ENCODE measurements around the gene GNG7.
"Not testable (repeated sequence)": the region's sequence is repeated elsewhere in the genome, so short reads cannot be mapped to it uniquely, and the experiment has no call there.

The GNG7 gene

DNA sequence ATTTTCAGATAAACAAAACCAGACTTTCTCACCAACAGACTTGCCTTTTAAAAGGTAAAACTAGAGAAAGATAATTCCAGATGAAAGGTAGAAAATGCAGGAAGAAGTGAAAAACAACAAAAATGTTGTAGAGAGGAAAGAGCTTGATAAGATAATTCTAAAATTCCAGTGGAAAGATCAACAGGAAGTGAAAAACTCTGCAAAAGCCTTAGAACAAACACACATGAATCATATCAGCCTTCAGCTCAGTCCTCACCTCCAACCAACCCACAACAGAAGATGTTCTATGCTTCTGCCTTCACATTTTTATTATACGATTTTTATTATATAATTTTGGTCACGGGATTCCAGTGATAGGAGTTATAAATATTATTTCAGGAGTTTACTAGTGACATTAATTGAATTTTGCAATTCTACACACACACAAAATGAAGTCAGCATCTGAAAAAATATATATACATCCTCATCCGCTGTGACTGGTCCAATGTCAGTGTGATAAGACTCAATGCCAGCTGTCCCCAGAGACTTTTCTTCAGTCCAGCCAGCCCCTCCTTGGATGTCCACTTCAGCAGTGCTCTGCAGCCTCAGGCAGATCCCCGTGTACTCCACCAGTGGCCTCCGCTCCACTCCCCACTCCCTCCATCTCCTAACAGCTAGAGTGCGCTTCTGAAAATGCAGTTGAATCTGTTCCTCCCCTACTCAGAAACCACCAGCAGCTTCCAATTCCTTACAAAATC lies 168.6 kb downstream of the GNG7 start:
- no peak for TF ChIP-seq JUND (IDR thresholded peaks at IDR 0.05; ENCODE audit: low read depth)
- in situ Hi-C loops (cut with HindIII; ENCODE audit: low pct_unique_long_range_greater_than_20kb, low sequenced_read_pairs) = no loop called here
- DNase-seq (ENCODE audit: low read depth in 1 of 2, low spot score in 1 of 2) = no peak

DNA sequence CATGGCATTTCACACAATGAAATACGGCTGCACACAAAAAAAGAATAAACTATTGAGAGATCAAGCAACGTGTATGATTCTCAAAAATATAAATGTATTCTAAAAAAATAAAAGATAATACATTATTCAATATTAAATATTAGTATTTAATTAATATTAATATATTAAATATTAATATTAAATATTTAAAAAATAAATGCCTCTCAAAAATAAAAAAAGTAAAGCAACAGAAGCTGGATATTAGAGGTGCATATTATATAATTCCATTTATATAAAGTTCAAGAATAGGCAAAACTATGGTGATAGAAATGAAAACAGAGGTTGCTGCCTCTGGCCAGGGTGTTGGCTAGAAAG lies 169.4 kb downstream of the GNG7 start:
- DNase-seq (ENCODE audit: low read depth in 1 of 2, low spot score in 1 of 2) = no peak
- TF ChIP-seq JUND (IDR thresholded peaks at IDR 0.05; ENCODE audit: low read depth) = no peak
- in situ Hi-C loops (cut with HindIII; ENCODE audit: low pct_unique_long_range_greater_than_20kb, low sequenced_read_pairs) = no loop called here

DNA sequence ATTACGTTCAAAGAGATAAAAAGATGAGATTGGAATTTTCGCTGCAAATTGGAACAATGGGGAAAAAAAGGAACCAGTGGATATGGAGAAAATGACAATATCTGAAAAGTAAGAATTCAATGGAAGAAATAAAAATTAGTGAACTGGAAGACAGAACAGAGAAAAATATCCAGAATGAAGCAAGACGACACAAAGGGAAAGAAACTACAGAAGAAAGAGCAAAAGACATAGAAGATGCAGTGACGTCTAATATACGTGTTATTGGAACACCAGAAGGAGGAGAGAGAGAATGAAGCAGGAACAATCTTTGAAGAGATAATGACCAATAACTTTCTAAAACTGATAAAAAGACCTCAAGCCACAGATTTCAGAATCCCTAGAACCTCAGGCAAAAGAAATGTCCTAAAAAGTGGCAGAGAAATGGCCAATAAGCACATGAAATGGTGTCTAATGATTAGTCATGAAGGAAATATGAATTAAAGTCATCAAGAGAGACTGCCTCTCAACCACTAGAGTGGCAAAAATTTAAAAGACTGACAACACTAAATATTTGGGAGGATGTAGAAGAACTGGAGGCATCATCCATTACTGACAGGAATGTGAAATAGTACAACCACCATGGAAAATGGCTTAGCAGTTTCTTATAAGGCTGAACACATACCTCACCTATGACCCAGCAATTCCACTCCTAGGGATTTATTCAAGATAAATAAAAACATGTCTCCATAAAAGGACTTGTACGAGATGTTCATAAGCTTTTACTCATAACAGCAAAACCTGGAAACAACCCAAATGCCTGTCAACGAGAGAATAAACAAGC lies 170.0 kb downstream of the GNG7 start:
- DNase-seq (ENCODE audit: low read depth in 1 of 2, low spot score in 1 of 2) = peak in 1 of 2 experiments; percentile 54
- TF ChIP-seq JUND (IDR thresholded peaks at IDR 0.05; ENCODE audit: low read depth) = no peak
- in situ Hi-C loops (cut with HindIII; ENCODE audit: low pct_unique_long_range_greater_than_20kb, low sequenced_read_pairs) = no loop called here

DNA sequence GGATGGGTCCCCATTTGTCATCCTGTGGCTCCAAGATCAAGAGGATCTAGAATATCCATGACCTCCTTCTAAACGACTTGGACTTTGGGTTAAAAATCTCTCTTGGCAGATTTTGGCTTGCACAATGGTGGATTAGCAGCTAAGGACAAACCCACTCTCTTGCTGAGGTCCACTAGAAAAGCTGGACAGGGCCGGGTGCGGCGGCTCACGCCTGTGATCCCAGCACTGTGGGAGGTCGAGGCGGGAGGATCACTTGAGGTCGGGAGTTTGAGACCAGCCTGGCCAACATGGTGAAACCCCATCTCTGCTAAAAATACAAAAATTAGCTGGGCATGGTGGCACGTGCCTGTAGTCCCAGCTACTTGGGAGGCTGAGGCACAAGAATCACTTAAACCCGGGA lies 172.6 kb downstream of the GNG7 start:
- in situ Hi-C loops (cut with HindIII; ENCODE audit: low pct_unique_long_range_greater_than_20kb, low sequenced_read_pairs); DNase-seq (ENCODE audit: low read depth in 1 of 2, low spot score in 1 of 2): not testable (repeated sequence)

DNA sequence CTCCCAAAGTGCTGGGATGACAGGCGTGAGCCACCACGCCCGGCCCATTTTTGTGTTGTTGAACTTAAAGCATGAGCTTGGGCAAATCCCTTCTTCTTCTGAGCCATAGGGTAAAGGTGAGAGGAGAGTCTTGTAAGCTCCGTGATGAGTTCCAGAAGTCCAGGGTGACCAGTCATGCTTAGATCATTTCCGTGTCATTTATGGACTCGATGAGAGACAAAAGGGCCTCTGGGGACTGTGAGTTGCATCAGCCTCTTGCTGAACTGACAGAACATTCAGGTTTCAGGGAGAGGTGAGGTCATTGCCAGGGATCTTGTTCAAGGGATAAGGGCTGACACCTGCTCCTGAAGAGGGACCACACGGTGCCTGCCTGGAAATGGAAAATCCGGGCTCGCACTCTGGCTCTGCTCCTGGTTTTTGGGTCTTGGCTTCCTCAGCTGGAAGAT lies 173.0 kb downstream of the GNG7 start:
- peak in 1 of 2 experiments; percentile 92 for DNase-seq (ENCODE audit: low read depth in 1 of 2, low spot score in 1 of 2)
- in situ Hi-C loops (cut with HindIII; ENCODE audit: low pct_unique_long_range_greater_than_20kb, low sequenced_read_pairs) = no loop called here

DNA sequence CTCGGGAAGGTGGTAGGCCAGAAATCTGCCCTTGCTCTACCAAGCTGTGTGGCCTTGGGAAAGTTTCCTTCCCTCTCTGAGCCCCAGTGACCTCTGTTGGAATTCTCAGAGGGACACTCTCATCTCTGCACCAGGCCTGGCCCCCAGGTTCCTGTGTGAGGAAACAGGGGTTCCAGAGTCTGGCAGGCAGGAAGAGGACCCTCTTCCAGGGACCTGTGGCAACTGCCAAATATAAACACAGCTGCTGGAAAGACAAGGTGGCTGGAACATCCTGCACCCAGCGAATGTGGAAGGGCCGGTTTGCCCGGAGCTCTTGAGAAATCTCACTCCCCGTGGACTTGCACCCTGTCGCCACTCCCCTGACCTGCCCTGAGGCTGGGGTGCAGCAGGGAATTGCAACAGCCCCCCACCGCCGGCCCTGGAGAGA lies 173.8 kb downstream of the GNG7 start:
- in situ Hi-C loops (cut with HindIII; ENCODE audit: low pct_unique_long_range_greater_than_20kb, low sequenced_read_pairs) = no loop called here
- peak; percentile 46 to 92 for DNase-seq (ENCODE audit: low read depth in 1 of 2, low spot score in 1 of 2)
- no peak for TF ChIP-seq JUND (IDR thresholded peaks at IDR 0.05; ENCODE audit: low read depth)

More for the DNA sequence above, 173.0 kb downstream of the GNG7 start:
- no peak for TF ChIP-seq JUND (IDR thresholded peaks at IDR 0.05; ENCODE audit: low read depth)

DNA sequence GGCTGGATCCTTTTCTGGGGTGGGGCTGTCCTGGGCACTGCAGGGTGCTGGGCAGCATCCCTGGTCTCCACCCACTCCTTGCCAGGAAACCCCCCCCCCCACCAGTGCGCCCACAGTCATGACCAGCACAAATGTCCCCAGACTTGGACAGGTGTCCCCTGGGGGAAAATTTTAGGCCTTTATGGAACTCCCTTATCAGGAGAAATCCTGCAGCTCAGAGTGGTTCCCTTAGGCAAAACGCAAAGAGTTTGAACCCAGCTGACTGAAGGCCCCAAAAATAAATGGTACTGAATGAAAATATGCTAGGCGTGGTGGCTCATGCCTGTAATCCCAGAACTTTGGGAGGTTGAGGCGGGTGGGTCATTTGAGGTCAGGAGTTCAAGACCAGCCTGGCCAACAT lies 174.8 kb downstream of the GNG7 start:
- TF ChIP-seq JUND (IDR thresholded peaks at IDR 0.05; ENCODE audit: low read depth) = no peak
- in situ Hi-C loops (cut with HindIII; ENCODE audit: low pct_unique_long_range_greater_than_20kb, low sequenced_read_pairs) = no loop called here
- peak in 1 of 2 experiments; percentile 33 for DNase-seq (ENCODE audit: low read depth in 1 of 2, low spot score in 1 of 2)

DNA sequence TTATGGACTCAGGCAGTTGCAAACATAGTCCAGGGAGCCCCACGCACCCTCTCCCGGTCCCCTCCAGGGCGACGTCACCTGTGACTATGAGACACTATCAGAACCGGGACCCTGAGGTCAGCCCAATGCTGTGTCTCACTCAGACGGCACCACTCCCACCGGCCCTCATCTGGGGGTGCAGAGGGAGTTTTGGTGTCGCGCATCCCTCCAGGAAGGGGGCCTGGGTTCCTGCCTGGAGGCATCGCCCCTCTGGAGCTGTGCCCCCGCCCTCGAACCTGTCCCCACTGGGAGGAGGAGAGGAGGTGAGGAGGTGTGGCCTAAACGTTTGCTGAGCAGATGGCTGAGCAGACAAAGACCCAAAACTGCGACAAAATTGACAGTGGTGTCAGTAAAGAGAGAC lies 175.3 kb downstream of the GNG7 start:
- DNase-seq (ENCODE audit: low read depth in 1 of 2, low spot score in 1 of 2) = peak in 1 of 2 experiments; percentile 36
- in situ Hi-C loops (cut with HindIII; ENCODE audit: low pct_unique_long_range_greater_than_20kb, low sequenced_read_pairs) = no loop called here
- no peak for TF ChIP-seq JUND (IDR thresholded peaks at IDR 0.05; ENCODE audit: low read depth)

DNA sequence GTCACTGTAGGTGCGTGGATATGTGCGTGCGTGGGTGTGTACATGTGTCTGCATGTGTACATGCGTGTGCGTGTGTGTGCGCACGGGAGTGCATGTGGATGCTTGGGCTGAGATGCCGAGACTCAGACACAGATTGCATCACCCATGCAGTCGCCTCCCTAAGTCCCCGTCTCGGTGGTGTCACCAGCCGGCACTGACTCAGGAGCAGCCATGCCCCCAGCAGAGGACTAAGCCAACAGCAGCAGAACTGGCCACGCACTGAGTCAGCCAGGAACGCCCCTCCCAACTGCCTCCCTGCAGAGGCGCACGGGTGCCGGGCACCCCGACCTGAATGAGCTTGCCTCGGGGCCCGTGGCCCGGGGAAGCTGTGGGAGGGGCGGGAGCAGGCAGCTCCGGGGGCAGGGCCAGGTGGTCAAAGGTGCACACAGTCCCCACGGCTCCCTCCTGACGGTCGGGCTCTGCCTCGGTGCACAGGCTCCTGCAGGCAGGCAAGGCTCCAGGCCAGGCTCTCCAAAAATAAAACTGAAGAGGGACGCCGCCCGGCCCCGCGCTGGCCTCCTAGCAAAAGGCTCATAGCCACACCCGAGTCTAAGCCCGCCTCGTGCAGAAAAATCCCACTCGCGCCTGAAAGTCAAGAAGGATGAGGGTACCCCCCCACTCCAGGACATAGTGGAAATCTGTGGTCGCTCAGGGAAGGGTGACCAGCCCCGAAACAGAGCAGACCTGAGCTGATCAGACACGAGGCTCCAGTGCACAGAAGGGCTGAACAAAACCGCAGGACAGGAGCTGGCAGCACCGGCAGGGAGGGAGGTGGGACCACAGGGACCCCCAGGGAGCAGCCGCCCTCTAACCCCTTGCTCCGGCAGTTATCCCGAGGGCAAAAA lies 177.4 kb downstream of the GNG7 start:
- DNase-seq (ENCODE audit: low read depth in 1 of 2, low spot score in 1 of 2) = peak; percentile 44 to 91
- no peak for TF ChIP-seq JUND (IDR thresholded peaks at IDR 0.05; ENCODE audit: low read depth)
- in situ Hi-C loops (cut with HindIII; ENCODE audit: low pct_unique_long_range_greater_than_20kb, low sequenced_read_pairs) = no loop called here

DNA sequence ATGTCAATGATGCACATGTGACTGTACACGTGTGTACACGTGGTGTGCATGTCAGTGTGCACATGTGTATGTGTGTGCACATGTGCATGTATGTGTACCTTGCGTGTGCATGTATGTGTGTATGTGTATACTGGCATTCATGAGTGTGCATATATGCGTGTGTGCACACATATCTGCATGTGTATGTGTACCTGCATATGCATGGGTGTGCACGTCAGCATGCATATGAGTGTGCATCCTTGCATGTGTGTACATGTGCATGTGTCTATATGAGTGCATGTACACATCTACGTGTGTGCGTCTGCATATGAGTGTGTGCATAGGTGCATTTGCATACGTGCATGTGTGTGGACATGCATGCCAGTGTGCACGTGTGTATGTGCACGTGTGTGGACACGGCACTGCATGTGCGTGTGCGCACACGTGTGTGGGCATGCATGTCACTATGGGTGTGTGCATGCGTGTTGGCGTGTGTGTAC lies 178.1 kb downstream of the GNG7 start:
- TF ChIP-seq JUND (IDR thresholded peaks at IDR 0.05; ENCODE audit: low read depth) = no peak
- in situ Hi-C loops (cut with HindIII; ENCODE audit: low pct_unique_long_range_greater_than_20kb, low sequenced_read_pairs) = no loop called here

DNA sequence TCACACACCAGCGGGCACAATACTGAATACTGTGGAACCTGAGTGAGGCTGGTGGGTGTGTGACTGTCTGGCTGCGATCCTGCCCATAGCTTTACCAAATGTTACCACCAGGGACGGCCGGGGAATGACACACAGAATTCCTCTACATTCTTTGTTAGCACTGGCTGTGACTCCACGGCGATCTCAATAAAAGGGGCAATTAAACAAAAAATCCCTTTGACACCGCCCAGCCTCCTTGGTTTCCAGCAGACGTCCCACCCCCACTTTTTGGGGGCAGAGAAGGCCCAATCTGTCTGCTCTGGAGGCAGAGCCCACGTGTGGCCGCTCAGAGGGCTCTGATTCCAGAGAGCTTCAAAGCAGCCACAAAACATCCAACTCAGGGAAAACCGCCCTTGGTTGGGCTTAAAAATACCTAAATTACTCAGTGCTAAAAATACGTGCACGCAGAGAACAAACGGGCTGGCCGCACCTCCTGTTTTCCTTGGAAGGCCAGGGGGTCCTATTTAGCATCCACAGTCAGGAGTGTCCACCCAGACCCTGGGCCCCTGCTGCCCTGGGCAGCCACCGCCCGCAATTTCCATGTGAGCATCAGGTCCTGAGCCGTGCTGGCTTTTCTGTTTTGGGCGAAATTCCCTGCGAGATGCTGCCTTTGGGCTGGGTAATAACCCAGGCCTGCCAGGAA lies 178.7 kb downstream of the GNG7 start:
- DNase-seq (ENCODE audit: low read depth in 1 of 2, low spot score in 1 of 2) = no peak
- in situ Hi-C loops (cut with HindIII; ENCODE audit: low pct_unique_long_range_greater_than_20kb, low sequenced_read_pairs) = no loop called here

More for the DNA sequence above, 178.1 kb downstream of the GNG7 start:
- DNase-seq (ENCODE audit: low read depth in 1 of 2, low spot score in 1 of 2) = no peak

DNA sequence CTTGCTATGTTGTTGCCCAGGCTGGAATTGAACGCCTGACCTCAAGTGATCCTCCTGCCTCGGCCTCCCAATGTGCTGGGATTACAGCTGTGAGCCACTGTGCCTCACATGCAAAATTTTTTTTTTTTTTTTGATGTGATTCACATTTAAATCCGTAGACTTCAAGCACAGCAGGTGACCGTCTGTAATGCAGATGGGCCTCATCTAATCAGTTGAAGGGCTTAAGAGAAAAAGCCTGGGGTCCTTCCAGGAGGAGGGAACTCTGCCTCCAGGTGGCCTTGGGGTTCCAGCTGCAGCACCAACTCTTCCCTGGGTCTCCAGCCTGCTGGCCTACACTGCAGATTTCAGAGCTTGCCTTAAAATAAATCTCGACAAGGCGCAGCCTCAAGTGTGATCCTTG lies 183.0 kb downstream of the GNG7 start:
- no peak for DNase-seq (ENCODE audit: low read depth in 1 of 2, low spot score in 1 of 2)
- TF ChIP-seq JUND (IDR thresholded peaks at IDR 0.05; ENCODE audit: low read depth) = no peak
- in situ Hi-C loops (cut with HindIII; ENCODE audit: low pct_unique_long_range_greater_than_20kb, low sequenced_read_pairs) = no loop called here

More for the DNA sequence above, 178.7 kb downstream of the GNG7 start:
- TF ChIP-seq JUND (IDR thresholded peaks at IDR 0.05; ENCODE audit: low read depth) = no peak

DNA sequence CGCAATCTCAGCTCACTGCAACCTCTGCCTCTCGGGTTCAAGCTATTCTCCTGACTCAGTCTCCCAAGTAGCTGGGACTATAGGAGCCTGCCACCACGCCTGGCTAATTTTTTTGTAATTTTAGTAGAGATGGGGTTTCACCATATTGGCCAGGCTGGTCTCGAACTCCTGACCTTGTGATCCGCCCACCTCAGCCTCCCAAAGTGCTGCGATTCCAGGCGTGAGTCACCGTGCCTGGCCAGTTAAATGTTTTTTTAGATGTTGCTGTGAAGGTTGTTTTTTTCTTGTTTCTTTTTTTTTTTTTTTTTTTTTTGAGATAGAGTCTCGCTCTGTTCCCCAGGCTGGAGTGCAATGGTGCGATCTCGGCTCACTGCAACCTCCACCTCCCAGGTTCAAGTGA lies 183.6 kb downstream of the GNG7 start:
- DNase-seq (ENCODE audit: low read depth in 1 of 2, low spot score in 1 of 2); in situ Hi-C loops (cut with HindIII; ENCODE audit: low pct_unique_long_range_greater_than_20kb, low sequenced_read_pairs): not testable (repeated sequence)
